ENCODE results near the gene BRMS1.
"Not testable (repeated sequence)": the region's sequence is repeated elsewhere in the genome, so short reads cannot be mapped to it uniquely, and the experiment has no call there.

The BRMS1 gene, protein sequence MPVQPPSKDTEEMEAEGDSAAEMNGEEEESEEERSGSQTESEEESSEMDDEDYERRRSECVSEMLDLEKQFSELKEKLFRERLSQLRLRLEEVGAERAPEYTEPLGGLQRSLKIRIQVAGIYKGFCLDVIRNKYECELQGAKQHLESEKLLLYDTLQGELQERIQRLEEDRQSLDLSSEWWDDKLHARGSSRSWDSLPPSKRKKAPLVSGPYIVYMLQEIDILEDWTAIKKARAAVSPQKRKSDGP

DNA sequence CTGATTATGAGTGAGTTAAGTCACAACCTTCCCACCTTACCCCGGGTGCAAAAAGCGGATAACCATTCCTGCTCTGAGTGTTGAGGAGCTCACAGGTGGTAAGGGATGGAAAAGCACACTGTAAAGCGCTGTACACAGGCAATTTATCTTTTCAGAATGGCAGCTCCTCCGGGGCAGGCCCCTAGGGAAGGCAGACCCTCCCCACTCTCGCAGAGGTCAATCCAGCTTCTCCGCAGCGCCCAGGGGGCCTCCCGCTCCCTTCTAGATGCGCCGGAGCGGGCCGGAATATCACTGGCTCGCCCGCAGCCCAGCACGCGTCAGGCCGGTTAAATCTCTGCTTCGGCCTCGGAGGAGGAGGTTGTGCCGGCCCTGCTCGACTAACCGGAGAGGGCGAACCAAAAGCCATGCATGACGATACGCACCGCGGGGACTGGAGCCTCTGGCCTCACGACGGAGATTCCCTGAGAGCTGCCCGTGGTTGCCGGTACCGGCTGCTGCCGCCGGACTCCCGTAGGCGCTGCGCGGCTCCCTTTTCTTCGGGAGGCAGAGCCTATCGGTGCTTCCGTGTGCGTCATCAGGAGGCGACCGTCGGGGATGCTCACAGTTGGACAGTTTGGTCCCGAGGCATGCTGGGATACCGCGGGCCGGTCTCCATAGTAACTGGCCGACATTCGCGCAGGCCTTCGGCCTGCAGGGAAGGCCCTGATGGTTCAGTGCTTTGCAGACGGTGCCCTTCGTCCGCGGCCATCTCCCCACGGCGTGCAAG lies at the start of gene BRMS1:
TSS of gene BRMS1 (minus strand) at position 555 of the 766 bp plus-strand sequence. CDS start 2,870 bp downstream, outside the sequence.
- DNase-seq, result peak; percentile 98

GRCh38 chr11:66393954-66394353 lies 49.0 kb upstream of the BRMS1 start:
- no peak for DNase-seq

DNA sequence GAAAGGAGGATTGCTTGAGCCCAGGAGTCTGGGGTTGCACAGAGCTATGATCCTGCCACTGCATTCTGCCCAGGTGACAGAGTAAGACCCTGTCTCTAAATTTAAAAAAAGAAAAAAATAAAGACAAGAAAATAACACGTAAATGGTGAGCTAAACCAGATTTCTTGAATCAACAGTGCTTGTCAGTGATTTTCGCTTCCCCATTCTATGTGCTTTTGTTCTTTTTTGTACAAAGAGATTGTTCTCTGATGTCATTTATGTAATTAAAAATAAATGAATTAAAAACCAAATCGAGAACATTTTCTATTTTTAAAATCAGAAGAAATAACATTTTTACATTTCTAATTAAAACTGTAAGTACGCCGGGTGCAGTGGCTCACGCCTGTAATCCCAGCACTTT lies 46.4 kb upstream of the BRMS1 start:
- DNase-seq, result no peak

- DNase-seq, result peak; percentile 75
Measured at GRCh38 chr11:66388780-66389386, 44.0 kb upstream of the BRMS1 start.

DNA sequence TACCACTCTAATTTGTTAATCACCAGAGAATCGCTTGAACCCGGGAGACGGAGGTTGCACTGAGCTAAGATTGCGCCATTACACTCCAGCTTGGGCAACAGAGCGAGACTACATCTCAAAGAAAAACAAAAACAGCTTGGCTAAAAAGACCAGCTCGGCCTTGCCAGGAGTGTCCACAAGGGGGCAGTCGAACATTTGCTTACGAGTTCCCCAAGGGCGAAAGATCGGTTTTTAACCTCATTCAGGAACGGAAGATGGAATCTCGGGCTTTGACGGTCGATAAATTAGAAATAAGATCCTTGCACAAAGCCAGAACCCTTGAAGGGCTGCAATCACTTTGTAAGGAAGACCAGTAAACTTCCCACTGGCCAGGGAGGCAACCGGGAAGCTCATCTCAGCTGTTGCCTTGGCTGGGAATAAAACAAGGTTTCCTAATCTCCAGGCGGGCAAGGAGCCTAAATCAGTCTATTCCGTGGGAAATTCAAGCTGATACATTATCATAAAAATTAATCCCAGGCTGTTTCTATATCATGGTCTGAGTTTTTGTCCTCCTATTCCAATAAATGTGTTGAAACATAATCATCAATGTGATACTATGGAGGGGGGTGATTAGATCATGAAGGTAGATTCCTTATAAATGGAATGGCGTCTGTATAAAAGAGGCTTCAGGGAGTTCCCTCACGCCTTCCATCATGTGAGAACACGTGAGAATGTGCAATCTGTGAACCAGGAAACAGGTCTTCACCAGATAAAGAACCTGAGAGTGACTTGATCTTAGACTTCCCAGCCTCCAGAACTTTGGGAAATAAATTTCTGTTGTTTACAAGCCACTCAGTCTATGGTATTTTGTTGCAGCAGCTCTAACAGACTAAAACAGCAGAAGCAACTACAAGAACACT lies 41.5 kb upstream of the BRMS1 start:
- peak; percentile 85 for DNase-seq

DNA sequence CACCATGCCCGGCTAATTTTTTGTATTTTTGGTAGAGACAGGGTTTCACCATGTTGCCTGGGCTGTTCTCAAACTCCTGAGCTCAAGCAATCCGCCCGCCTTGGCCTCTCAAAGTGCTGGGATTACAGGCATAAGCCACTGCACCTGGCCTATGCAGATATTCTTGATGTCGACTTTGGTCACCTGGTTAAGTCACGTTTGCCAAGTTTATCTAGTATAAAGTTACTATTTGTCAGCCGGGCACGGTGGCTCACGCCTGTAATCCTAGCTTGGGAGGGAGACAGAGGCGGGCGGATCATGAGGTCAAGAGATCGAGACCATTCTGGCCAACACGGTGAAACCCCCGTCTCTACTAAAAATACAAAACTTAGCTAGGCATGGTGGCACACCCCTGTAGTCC lies 39.4 kb upstream of the BRMS1 start:
- DNase-seq, result not testable (repeated sequence)

- DNase-seq, result peak; percentile 7
Measured at GRCh38 chr11:66380264-66380663, 35.4 kb upstream of the BRMS1 start.

DNA sequence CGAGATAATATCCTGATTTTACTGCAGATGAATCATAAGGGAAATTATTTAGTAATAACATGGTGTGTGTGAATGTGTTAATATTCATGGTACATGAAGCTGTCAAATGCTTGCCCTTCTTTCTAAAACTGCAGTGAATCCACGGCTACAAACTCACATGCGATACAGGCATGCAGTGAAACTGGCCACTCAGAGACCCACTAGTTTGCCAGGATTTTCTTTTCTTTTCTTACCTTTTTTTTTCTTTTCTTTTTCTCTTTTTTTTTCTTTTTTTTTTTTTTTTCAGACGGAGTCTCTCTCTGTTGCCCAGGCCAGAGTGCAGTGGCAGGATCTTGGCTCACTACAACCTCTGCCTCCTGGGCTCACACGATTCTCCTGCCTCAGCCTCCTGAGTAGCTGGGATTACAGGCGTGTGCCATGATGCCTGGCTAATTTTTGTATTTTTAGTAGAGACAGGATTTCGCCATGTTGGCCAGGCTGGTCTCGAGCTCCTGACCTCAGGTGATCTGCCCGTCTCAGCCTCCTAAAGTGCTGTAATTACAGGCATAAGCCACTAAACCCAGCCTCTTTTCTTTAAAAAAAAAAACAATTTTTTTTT lies 28.9 kb upstream of the BRMS1 start:
- not testable (repeated sequence) for DNase-seq

- DNase-seq, result no peak
Measured at GRCh38 chr11:66373265-66373664, 28.4 kb upstream of the BRMS1 start.

DNA sequence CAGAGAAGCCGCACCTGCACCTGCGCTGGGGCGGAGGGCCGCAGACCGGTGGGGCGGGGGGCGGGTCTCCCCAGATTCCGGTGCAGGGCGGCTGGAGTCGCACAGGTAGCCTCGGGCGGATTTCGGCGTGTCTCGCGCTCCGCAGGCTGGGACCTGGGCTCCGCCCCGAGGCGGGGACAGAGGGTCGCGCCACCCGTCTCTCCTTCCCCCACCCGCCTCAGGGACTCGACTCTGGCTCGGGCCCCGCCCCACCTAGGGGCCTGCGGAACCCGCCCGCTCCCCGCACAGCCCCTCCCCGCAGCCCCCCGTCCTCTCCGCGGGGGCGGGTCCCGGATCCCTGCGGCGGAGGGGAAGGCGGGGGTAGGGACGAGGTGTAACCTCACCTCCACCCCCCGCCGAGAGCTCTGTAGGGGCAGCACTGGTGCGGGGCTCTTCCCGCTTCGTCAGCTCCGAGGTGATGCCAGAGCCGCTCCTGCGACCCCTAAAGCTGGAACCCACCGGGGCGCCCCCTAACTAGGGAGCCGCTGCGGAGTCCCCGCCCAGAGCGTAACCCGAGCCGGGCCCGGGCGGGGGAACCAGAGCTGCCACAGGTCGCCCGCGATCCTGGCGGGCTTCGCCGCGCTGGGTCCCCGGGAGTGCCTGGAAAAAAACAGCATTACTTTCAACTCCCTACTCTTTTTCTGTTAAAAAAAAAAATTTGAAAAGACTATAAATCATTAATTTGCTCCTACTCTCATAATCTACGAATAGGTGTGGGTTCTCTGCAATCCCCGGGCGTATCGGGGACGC lies 26.9 kb upstream of the BRMS1 start, which contains the start of gene SLC29A2:
TSS of gene SLC29A2 (minus strand) at position 134 of the 789 bp plus-strand sequence. CDS start 169 bp downstream, outside the sequence.
- no peak for DNase-seq

DNA sequence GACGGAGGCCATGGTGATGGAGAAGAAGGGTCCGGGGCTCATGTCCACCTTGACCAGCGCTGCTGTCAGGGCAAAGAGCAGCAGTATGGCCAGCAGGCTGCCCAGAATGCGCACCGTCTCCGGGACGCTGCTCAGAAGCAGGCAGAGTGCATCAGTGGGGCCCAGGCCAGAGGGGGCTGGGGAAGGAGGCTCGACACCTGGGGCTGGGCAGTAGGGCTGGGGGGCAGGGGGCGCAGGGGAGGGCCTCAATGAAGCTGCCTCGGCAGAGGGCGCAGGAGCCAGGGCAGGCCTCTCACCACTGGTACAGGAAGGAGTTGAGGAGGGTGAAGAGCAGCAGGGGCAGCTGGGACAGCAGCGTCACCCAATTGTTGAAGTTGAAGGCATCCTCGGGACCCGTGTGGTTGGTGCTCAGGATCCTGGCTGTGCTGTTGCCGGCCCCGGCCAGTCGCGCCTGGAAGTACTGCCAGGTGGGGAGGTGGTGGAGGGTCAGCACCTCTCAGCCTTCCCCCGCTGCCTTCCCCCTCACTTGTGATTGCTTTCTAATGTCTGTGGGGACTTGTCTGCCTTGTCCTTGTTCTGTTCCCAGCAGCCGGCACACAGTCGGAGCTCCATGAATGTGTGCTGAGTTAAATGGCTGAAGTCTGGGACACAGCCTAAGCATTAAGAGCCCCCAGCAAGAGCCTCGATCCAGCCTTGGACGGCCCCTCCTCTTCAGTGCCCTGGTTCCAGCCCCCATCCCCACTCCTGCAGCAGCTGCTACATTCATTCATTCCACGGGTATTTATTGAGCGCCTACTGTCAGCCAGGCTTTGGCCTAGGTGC lies 24.4 kb upstream of the BRMS1 start:
- no peak for DNase-seq

- DNase-seq, result no peak
Measured at GRCh38 chr11:66368484-66368883, 23.6 kb upstream of the BRMS1 start.

GRCh38 chr11:66367561-66368312 lies 22.8 kb upstream of the BRMS1 start:
- DNase-seq, result no peak

DNA sequence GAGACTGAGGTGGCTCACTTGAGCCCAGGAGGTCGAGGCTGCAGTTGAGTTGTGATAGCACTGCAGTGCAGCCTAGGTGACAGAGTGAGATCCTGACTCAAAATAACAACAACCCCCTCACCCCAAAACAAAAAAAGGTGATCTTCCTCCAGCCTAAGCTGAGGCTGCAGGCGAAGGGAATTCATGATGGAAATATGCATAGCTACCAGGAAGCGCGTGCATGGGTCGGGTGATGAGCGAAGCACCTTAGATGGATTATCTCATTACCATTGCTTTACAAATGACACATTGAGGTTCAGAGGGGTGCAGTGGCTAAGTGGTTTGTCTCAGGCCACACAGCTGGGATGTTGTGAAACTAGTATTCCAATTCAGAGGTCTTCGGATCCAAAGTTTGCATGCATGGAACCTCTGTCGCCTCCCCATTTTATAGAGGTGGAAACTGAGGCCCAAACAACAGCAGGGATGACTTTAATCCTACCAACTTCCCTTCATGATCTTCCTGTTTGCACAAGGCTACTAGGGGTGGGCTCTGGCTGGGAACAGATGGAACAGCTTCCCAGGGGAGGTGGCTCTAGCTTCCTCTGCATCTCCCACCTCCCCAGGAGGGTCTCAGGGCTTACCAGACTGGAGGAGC lies 22.1 kb upstream of the BRMS1 start:
- no peak for DNase-seq

GRCh38 chr11:66365711-66366619 lies 21.1 kb upstream of the BRMS1 start:
- no peak for DNase-seq

- no peak for DNase-seq
Measured at GRCh38 chr11:66365166-66365565, 20.3 kb upstream of the BRMS1 start.

- peak; percentile 56 for DNase-seq
Measured at GRCh38 chr11:66363805-66364535, 19.1 kb upstream of the BRMS1 start.
